NB4 (cell line): ENCODE data around the gene HAVCR2.

ENCODE experiments used
- CTCF ChIP-seq: IDR thresholded peaks from one replicate; pipeline ENCODE4 v1.5.1; 2012; ENCODE audit warnings: low read depth, low read length
- MYC ChIP-seq: IDR thresholded peaks from 2 replicates; pipeline ENCODE4 v1.6.1; 2011; ENCODE audit warnings: low read depth, low read length
- POLR2A ChIP-seq: IDR thresholded peaks from 2 replicates; pipeline ENCODE4 v1.6.1; 2011; ENCODE audit warnings: mild to moderate bottlenecking; ENCODE audit not compliant: insufficient read length; ENCODE audit errors: extremely low read depth

- TF ChIP-seq CTCF, result no peak
- TF ChIP-seq POLR2A, result no peak
- no peak for TF ChIP-seq MYC
Measured at GRCh38 chr5:157137691-157138090, 28.8 kb upstream of the HAVCR2 start.
